Measurements from ENCODE around the gene BCO2. TPM values are rescaled to one million over a fixed set of nuclear protein-coding genes. Genes with fewer than 3 reads are reported as not detected.
A peak's percentile ranks its signal among the peaks of the same experiment; 100 is the strongest.

Gene BCO2
- total RNA-seq, 4 donors from 2014 or later: 1.2 to 28.2 (median 2.7) TPM

- TF ChIP-seq, protein P1, sequence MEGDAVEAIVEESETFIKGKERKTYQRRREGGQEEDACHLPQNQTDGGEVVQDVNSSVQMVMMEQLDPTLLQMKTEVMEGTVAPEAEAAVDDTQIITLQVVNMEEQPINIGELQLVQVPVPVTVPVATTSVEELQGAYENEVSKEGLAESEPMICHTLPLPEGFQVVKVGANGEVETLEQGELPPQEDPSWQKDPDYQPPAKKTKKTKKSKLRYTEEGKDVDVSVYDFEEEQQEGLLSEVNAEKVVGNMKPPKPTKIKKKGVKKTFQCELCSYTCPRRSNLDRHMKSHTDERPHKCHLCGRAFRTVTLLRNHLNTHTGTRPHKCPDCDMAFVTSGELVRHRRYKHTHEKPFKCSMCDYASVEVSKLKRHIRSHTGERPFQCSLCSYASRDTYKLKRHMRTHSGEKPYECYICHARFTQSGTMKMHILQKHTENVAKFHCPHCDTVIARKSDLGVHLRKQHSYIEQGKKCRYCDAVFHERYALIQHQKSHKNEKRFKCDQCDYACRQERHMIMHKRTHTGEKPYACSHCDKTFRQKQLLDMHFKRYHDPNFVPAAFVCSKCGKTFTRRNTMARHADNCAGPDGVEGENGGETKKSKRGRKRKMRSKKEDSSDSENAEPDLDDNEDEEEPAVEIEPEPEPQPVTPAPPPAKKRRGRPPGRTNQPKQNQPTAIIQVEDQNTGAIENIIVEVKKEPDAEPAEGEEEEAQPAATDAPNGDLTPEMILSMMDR (IDR thresholded peaks at IDR 0.05): no peak
- TF ChIP-seq POLR2AphosphoS5 (IDR thresholded peaks at IDR 0.05) (no peak), EP300 (IDR thresholded peaks at IDR 0.05) (no peak), POLR2A (IDR thresholded peaks at IDR 0.05) (no peak)
- 66% methylated on average over 2 of the region's 2 CpGs for WGBS
- no peak for DNase-seq (ENCODE audit: low spot score in 2 of 2)
- H3K4me1 ChIP-seq: peaks cover 37% of the 10 kb centered on the region
- no peaks in the 10 kb centered on the region for H3K27me3 ChIP-seq
- no peak overlapping the region for H3K27ac ChIP-seq
- H3K4me3 ChIP-seq: no peak overlapping the region
- no peaks in the 10 kb centered on the region for H3K36me3 ChIP-seq
- no peaks in the 10 kb centered on the region for H3K9me3 ChIP-seq
These were observed 42.6 kb upstream of the BCO2 start for GRCh38 chr11:112132737-112133136.

GRCh38 chr11:112134473-112134872 is 40.8 kb upstream of the BCO2 start:
- no peak overlapping the region for H3K27ac ChIP-seq
- 85% methylated on average over 4 of the region's 4 CpGs for WGBS
- no peak overlapping the region for H3K4me3 ChIP-seq
- H3K27me3 ChIP-seq: no peaks in the 10 kb centered on the region
- H3K36me3 ChIP-seq: no peaks in the 10 kb centered on the region
- DNase-seq (ENCODE audit: low spot score in 2 of 2): no peak
- TF ChIP-seq POLR2AphosphoS5 (IDR thresholded peaks at IDR 0.05): no peak
- TF ChIP-seq, protein P1 (IDR thresholded peaks at IDR 0.05): no peak
- no peaks in the 10 kb centered on the region for H3K9me3 ChIP-seq
- H3K4me1 ChIP-seq: peaks cover 21% of the 10 kb centered on the region

GRCh38 chr11:112143597-112143996 is 31.7 kb upstream of the BCO2 start:
- Histone ChIP-seq H3K9me3 (no peaks in the 10 kb centered on the region), H3K27me3 (no peaks in the 10 kb centered on the region), H3K4me1 (no peaks in the 10 kb centered on the region), H3K36me3 (peaks cover 9% of the 10 kb centered on the region), H3K27ac (no peak overlapping the region), H3K4me3 (no peak overlapping the region)
- 93% methylated on average over 3 of the region's 3 CpGs for WGBS
- TF ChIP-seq POLR2AphosphoS5 (IDR thresholded peaks at IDR 0.05) (no peak), EP300 (IDR thresholded peaks at IDR 0.05) (no peak), POLR2A (IDR thresholded peaks at IDR 0.05) (no peak)
- TF ChIP-seq, protein P1 (IDR thresholded peaks at IDR 0.05): no peak
- no peak for DNase-seq (ENCODE audit: low spot score in 2 of 2)

GRCh38 chr11:112150517-112150916 is 24.8 kb upstream of the BCO2 start:
- WGBS: 70% methylated on average over 5 of the region's 5 CpGs
- Histone ChIP-seq H3K9me3 (no peaks in the 10 kb centered on the region), H3K4me3 (no peak overlapping the region), H3K27ac (no peak overlapping the region), H3K4me1 (no peaks in the 10 kb centered on the region), H3K36me3 (peaks cover 12% of the 10 kb centered on the region), H3K27me3 (no peaks in the 10 kb centered on the region)
- no peak for DNase-seq (ENCODE audit: low spot score in 2 of 2)
- no peak for TF ChIP-seq EP300 (IDR thresholded peaks at IDR 0.05)
- no peak for TF ChIP-seq POLR2A (IDR thresholded peaks at IDR 0.05)
- TF ChIP-seq, protein P1 (IDR thresholded peaks at IDR 0.05): no peak
- no peak for TF ChIP-seq POLR2AphosphoS5 (IDR thresholded peaks at IDR 0.05)

GRCh38 chr11:112156153-112156955 is 19.0 kb upstream of the BCO2 start:
- Histone ChIP-seq H3K9me3 (no peaks in the 10 kb centered on the region), H3K36me3 (peaks cover 3% of the 10 kb centered on the region), H3K27me3 (no peaks in the 10 kb centered on the region), H3K4me1 (peaks cover 34% of the 10 kb centered on the region), H3K4me3 (no peak overlapping the region), H3K27ac (peak overlapping the region; percentile 51)
- DNase-seq (ENCODE audit: low spot score in 2 of 2): no peak
- WGBS: 75% methylated on average over 5 of the region's 5 CpGs
- TF ChIP-seq EP300 (IDR thresholded peaks at IDR 0.05) (no peak), POLR2A (IDR thresholded peaks at IDR 0.05) (no peak), POLR2AphosphoS5 (IDR thresholded peaks at IDR 0.05) (no peak)
- TF ChIP-seq, protein P1 (IDR thresholded peaks at IDR 0.05): no peak
